ENCODE measurements around the gene TBC1D9B.

Gene TBC1D9B

DNA sequence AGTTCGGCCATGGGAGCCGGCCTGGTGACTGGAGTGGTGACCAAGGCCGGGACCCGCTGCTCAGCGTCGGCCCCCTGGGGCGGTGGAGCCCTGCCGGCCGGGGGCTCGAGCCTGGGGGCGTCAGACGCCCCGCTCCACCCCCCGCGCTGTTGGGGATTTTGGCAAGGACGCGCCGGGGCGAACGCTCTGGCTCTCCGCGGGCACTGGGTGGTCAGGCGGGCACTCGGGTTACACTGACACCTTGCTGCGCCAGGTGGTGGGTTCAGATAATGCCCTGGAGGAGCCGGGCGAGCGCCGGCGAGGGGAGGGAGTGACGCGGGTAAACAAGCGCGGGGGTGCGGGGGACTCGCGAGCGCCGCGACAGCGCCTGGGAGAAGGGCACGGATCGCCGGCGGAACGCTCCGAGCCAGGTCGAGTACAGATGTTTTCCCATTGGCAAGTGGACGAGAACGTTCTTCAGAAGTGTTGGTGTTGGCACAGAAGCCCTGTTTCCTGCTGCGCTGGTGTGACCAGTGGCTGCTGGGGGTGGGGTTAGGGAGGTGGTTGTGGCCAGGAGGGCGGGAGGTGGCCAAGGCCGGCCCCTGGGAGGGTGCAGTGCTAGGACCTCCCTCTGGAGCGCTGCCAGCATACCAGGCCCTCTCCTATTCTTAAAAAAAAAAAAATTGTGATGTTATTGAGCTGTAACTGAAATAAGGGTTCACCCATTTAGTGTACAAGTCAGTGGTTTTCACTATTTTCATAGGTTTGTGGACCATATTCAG lies 86.2 kb downstream of the TBC1D9B start:
- DNase-seq (ENCODE audit: low read depth in 2 of 2) = peak; percentile 67 to 73

DNA sequence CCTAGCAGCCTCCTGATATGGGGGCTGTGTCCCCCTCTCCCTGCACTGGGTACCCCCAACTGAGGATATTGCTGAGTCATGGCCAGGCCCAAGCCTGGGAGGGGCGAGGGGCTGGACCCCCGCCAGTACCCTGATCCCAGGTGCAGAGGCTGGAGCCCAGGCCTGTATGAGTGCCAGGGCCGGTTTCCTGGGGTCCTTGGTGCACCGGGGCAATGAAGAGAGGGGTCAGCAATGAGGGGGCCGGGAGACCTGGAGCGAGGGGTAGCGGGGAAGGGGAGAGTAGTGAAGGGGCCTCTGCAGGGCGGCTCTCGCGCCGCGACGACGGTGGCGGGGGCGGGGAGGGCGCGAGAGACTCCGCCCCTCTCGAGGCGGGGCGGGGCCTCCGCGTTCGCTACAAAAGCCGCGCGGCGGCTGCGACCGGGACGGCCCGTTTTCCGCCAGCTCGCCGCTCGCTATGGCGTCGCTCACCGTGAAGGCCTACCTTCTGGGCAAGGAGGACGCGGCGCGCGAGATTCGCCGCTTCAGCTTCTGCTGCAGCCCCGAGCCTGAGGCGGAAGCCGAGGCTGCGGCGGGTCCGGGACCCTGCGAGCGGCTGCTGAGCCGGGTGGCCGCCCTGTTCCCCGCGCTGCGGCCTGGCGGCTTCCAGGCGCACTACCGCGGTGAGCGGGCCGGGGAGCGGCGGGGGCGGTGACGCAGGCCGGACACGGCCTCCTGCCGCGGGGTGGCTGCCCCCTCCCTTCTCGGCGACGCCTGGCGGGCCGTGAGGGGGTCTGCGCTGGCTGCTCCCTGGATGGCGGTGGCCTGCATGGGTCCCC lies 87.0 kb downstream of the TBC1D9B start, which contains the start of gene SQSTM1:
Gene SQSTM1, plus strand, starts transcription at position 423 of the 815 bp plus-strand sequence. Its CDS starts 32 bp downstream, at position 455.
- peak; percentile 51 to 66 for DNase-seq (ENCODE audit: low read depth in 2 of 2)

DNA sequence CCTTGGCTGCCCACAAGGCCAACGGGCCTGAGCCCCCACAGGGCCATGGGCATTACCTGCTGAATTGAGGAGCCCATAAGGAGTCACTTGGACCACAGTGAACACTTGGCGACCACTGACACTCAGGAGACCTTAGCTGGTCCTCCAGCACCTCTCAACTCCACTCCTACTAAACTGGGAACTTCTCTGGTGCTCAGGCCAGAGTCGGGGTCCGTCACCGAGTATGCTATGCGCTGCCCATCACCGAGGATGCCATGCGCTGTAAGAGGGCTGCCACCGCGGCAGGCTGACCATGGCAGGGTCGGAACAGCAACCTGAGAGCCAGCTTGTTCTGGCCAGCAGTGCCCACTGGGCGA lies 87.6 kb downstream of the TBC1D9B start:
- DNase-seq (ENCODE audit: low read depth in 2 of 2) = no peak

DNA sequence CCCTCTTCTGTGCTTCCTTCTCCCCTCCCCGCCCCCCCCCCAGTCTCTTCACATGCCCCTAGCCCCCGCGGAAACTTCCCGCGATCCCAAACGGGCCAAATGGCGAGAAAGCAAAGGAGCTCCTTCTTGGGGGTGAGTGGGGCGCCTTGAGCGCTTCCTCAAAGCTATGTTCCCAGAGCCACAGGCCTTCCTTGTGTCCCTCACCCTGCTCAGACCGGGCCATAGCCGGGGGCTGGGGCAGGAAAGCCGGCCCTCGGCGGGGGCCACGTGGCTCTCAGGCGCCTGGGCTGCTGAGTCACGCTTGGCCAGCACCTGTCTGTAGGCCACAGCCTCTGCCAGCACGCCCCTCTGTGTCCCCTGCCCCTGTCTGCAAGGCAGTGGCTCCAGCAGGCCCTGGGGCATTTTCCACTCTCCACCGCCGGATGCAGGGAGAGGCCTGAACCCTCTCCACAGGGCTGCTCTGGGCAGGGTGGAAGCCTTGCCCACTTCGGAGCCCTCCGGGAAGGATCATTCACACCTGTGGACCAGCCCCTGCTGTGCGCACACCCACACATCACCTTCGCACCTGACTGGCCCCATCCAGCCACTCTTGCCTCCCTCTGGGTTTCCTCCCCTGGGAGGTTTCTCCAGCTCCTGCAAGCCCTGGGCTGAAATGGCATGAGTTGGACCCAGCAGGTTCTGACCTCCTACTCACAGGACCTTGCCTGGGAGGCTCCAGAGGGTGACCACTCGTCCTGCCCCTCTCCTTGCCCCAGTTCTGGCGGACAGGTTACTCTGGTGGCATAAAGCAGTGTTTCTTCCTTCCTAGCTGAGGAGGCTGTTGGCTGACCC lies 88.2 kb downstream of the TBC1D9B start:
- DNase-seq (ENCODE audit: low read depth in 2 of 2) = no peak

DNA sequence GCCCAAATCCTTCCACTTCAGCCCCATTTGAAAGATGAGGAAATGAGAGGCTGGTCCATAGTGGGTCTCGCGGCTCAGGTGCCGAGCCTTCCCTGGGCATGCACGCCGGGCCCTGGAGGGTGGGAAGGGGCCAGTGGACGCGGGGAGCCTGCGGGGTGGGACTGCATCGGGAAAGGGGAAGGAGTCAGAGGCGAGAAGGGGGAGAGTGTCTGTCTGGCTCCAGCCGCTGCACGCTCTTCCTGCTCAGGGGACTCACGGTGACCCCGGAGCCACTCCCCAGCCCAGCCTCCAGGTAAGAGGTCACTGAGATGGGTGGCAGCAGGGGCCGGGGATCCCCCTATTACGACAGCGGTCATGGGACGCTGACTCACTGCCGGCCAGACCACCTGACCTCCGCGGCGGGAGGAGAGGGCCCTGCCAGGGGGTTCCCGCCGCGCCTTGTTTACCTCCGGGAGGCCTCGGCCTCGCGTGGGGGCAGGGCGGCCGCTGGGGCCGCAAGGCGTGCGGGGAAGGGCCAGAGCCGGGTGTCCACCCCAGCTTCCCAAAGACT lies 88.9 kb downstream of the TBC1D9B start:
- peak; percentile 73 to 78 for DNase-seq (ENCODE audit: low read depth in 2 of 2)

DNA sequence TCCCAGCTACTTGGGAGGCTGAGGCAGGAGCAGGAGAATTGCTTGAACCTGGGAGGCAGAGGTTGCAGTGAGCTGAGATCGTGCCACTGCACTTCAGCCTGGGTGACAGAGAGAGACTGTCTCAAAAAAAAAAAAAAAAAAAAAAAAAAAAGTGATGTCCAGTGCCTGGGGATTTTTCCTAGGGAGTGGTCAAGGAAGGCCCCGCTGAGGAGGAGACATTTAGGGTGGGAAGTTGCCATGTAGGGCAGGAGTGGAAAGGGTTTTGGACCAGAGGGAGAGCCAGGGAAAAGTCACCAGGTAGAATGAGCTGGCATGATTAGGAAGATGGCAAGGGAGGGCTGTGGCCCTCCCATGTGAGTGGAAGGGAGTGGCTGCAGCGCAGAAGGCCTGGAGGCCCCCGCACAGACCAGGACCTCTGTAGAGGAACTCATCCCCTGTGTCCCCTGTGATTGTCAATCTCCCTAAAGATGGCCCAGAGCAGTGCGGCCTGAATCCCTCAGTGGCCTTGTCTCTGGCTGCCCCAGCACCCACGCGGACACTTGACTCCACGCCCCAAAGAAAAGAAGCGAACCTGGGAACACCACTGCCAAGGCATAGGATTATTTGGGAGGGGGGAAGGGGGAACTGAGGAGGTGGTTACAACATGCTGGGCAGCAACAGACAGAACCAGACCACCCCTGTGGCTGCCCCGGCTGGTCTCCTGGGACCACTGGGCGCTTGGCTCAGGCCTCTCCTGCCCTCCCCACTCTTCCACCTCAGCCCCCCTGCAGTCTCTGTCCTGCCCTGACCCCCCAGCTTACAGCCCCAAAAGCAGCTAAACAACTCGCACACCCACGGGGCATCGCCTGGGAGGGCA lies 89.6 kb downstream of the TBC1D9B start:
- no peak for DNase-seq (ENCODE audit: low read depth in 2 of 2)

DNA sequence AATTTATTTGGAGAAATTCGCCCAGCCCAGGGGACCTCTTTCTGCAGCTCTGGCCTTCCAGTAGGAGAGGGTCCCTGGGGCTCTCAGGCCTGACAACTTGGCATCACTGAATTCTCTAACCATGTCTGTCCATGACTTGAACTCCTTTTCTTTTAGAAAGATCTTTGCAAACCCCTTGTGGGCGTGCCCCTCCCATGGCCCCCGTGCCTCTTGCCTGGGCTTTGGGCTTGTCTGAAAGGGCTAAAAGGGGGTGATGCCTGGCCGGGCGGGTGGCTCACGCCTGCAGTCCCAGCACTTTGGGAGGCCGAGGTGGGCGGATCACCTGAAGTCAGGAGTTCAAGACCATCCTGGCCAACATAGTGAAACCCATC lies 90.2 kb downstream of the TBC1D9B start:
- DNase-seq (ENCODE audit: low read depth in 2 of 2) = no peak

DNA sequence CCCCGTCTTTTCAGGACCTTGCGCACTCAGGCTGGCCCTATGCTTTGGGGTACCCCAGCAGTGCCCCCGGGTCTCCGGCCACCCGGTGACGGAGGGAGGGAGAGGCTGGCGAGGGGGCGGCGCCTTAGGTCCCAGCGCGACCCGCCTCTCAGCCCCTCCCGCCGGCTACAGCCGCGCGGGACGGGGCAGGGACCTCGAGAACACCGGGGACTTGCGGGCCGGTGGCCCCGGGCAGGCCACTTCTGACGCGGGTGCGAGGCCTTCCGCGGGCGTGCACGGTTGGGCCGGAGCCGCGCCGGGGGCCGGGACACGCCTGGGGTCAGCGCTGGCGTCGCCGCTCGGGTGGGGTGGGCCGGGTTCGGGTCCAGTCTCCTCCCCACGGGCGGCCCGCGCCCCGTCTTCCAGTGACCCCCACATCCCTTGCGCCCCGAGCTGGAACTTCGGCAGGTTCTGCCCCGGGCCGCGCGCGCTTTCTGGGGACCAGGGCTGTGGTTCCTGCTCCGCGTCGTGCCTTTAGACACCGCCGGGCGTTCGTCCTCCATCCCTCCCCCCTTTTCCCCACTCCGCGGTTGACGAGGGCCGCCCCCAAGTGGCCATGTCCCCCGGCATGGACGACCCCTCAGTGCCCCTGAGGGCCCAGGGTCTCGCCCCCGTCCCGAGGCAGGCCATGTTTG lies 90.8 kb downstream of the TBC1D9B start:
- no peak for DNase-seq (ENCODE audit: low read depth in 2 of 2)

DNA sequence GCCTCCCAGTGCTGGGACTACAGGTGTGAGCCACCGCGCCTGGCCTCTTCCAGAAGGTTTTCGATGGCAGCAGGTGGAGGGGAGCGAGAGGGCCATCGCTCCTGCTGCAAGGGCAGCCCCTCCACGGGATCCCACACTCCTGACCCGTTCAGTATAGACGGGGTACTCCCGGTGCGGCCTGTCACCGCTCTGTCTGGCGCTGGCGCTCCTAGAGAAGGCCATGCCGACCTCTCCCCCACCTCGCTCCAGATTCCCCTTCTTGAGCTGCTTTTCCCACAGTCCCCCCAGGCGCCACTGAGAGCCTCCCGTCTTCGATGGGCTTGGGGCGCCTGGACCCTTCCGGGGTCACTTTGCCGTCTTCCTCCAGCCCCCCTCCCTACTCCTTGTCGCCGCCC lies 91.3 kb downstream of the TBC1D9B start:
- DNase-seq (ENCODE audit: low read depth in 2 of 2) = no peak

DNA sequence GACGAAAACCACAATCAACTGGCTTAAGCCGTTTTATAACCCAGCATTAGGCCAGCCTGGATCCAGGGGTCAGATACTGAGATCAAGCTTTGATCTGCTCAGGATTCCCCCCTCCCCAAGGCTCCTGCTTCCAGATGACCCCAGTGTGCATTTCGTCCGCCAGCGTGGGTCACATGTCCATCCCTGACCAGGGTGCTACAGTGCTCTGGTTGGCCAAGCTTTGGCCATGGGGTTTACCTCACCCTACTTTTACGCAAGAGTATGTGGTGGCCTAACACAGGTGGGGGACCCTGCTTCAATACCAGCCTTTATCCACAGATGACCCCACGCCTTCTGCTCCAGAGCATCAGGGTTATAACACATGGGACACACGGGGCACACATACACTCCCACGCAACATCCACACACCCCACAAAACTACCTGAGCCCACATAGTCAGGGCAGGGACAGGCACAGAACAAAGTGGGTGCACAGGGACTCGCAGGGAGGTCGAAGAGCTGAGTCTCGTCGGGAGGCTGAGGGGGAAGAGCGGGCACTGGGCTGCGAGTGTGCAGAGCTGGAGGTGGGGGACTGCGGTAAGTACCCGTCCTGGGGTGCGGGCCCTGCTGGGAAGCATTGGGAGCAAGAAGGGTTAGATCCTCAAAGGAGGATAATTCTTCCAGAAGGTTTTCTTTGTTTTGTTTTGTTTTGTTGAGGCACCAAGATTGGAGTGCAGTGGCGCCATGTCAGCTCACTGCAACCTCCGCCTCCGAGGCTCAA lies 92.0 kb downstream of the TBC1D9B start:
- DNase-seq (ENCODE audit: low read depth in 2 of 2) = no peak

DNA sequence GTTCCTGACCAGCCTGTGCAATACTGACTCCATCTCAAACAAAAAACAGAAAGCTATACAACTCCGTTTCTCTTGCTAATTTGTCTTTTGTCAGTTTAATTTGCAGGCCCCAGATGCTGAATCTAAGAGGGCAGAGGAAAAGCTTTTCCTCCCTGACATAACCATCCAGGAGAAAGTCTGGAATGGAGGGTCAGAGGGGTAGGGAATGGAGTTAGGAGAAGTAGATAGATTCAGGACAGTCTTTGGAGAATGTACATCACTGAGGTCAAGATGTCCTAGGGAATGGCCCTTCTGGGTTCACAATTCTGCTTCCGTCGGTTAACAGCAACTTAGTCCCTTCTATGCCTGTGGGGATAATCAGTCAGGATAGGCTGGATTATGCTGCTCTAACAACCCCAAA lies 93.6 kb downstream of the TBC1D9B start:
- no peak for DNase-seq (ENCODE audit: low read depth in 2 of 2)

DNA sequence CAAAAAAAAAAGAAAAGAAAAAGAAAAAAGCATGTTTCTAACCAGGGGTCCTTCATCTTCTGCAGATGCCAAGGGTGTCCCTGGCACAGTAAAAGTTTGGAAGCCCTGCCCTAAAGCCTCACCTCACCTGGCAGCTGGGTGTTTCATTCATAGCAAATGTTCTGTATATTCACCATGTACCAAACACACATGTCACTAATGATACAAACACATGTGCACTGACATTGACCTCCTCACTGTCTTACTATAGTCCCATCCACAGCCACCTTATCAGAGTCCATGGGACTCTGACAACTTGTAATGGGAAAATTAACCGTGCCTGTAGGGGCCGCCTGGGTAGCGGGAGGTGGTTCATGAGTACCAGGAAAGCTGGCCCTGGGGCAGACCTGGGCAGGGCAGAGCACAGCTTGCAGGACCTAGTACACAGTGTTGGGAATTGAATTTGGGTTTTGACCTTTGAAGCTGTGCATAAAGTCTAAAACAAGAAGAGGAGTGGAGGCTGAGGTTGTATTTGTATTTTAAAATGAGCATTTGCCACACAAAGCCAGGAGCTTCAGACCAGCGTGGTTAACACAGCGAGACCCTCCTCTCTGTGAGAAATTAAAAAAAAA lies 94.6 kb downstream of the TBC1D9B start:
- no peak for DNase-seq (ENCODE audit: low read depth in 2 of 2)

DNA sequence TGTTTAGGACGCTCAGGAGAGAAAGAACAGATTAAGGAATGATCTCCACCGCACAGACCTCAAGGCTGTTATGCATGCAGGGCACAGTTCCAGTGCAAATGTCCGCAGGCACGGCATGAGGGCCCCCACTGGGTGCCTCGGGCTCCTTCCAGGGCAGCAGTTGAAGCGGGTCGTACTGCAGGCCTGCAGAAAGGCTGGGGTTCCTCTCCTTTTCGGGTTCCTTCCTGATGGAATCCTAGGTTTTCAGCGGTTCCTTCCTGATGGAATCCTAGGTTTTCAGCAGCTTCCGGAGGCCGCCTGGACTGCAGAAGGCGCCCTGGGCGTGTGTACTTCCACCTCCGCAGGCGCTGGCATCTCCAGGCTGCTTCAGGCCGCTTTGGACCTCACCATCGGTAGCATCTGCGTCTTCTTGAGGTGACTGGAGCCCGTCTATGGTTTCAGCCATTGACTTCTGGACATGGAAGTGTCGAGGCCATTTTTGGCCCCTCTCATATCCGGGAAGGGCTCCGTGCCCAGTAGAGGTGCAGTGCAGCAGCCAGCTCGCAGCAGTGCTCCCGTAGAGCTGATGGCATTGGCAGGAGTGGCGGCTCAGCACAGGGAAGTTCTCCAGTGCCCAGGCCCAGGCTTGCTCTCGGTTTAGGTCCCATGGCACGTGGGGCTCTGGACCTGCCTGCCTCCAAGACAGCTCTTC lies 95.4 kb downstream of the TBC1D9B start:
- DNase-seq (ENCODE audit: low read depth in 2 of 2) = no peak

All from activated CD8-positive, alpha-beta memory T cell treated with anti-CD3 and anti-CD28 coated beads for 4 hours (primary cell).